K562 (cell line): ENCODE results near the gene FEV. TPM values are rescaled to one million over a fixed set of nuclear protein-coding genes. Genes with fewer than 3 reads are reported as not detected.

Experiments
- ASH1L ChIP-seq: fragments of 450-650 bp; IDR thresholded peaks from 2 replicates; pipeline ENCODE4 v1.6.1; 2018; ENCODE audit warnings: borderline replicate concordance, mild to moderate bottlenecking, low read depth; ENCODE audit not compliant: partially characterized antibody
- ETV1 ChIP-seq: fragments of 450-650 bp; conservative IDR thresholded peaks from 2 replicates; pipeline ENCODE4 v1.6.1; 2016; ENCODE audit warnings: missing genetic modification characterization, control low read depth, low read depth, missing compliant biosample characterization
- FOXP1 ChIP-seq: sonication (generic); formaldehyde crosslinking; IDR thresholded peaks from 2 replicates; pipeline ENCODE4 v1.8.0; 2022; ENCODE audit warnings: mild to moderate bottlenecking, missing genetic modification reagents
- NR4A1 ChIP-seq, 2 experiments: fragments of 250-450 bp in 1 of 2; fragments of 450-650 bp in 1 of 2; sonication (Bioruptor Pico) in 1 of 2; IDR thresholded peaks; 2 replicates each; pipeline versions ENCODE4 v1.4.0 to v1.6.1; 2016 to 2020; ENCODE audit warnings: mild to moderate bottlenecking in 2 of 2, missing compliant biosample characterization in 1 of 2, missing genetic modification characterization in 1 of 2, moderate library complexity in 1 of 2
- RBFOX2 ChIP-seq: fragments of 200-400 bp; formaldehyde crosslinking; IDR thresholded peaks from 2 replicates; pipeline ENCODE4 v1.6.1; 2017; ENCODE audit warnings: low read depth, mild to moderate bottlenecking, low read length, moderate library complexity
- SAFB ChIP-seq: fragments of 200-400 bp; formaldehyde crosslinking; IDR thresholded peaks from 2 replicates; pipeline ENCODE4 v1.6.1; 2017; ENCODE audit warnings: low read depth, low read length, borderline replicate concordance
- STAT5B ChIP-seq: fragments of 250-450 bp; sonication (Bioruptor Pico); IDR thresholded peaks from 2 replicates; pipeline ENCODE4 v1.8.0; 2021; ENCODE audit warnings: mild to moderate bottlenecking, inconsistent platforms
- ZNF589 ChIP-seq: fragments of 200-800 bp; sonication (Bioruptor generic); IDR thresholded peaks from 2 replicates; pipeline ENCODE4 v1.6.1; 2016; ENCODE audit warnings: low read depth, missing genetic modification characterization, missing compliant biosample characterization
- polyA plus RNA-seq, 8 experiments: library from polyadenylated mRNA; depleted of rRNA in 4 of 8; stranded (reverse) in 5 of 8; unstranded in 3 of 8; fragments of >200 nt; fragmentation: Nextera tagmentation in 2 of 8; fragmentation: Illumina TruSeq in 1 of 8; extraction: Ambion mirVana in 2 of 8; extraction: Trizol in 1 of 8; gene quantifications; 2 replicates each; pipeline versions ENCODE4 v1.2.1 to v1.2.3, GENCODE V29; 2011 to 2014; ENCODE audit warnings: inconsistent platforms in 1 of 8, missing spikeins in 1 of 8
- total RNA-seq, 7 experiments: library from RNA; depleted of rRNA in 6 of 7; stranded (reverse); fragments of >200 nt in 6 of 7; fragmentation: Illumina TruSeq in 2 of 7; extraction: Trizol in 2 of 7; gene quantifications; 2 replicates each; pipeline versions ENCODE4 v1.2.1 to v1.2.3, GENCODE V29; 2011 to 2021; ENCODE audit warnings: low replicate concordance in 1 of 7
- TF ChIP-seq, protein P1 (sequence below): fragments of 450-650 bp; IDR thresholded peaks from 2 replicates; pipeline ENCODE4 v1.6.1; 2017; ENCODE audit warnings: antibody characterized with exemption, mild to moderate bottlenecking

Gene FEV
- total and polyA plus RNA-seq, 9 of the 15 experiments (the other 6 are each of a cell fraction or from before 2014, with no cell fraction given) = 0.08 to 1.6 (median 0.62) TPM; not detected in 1

DNA sequence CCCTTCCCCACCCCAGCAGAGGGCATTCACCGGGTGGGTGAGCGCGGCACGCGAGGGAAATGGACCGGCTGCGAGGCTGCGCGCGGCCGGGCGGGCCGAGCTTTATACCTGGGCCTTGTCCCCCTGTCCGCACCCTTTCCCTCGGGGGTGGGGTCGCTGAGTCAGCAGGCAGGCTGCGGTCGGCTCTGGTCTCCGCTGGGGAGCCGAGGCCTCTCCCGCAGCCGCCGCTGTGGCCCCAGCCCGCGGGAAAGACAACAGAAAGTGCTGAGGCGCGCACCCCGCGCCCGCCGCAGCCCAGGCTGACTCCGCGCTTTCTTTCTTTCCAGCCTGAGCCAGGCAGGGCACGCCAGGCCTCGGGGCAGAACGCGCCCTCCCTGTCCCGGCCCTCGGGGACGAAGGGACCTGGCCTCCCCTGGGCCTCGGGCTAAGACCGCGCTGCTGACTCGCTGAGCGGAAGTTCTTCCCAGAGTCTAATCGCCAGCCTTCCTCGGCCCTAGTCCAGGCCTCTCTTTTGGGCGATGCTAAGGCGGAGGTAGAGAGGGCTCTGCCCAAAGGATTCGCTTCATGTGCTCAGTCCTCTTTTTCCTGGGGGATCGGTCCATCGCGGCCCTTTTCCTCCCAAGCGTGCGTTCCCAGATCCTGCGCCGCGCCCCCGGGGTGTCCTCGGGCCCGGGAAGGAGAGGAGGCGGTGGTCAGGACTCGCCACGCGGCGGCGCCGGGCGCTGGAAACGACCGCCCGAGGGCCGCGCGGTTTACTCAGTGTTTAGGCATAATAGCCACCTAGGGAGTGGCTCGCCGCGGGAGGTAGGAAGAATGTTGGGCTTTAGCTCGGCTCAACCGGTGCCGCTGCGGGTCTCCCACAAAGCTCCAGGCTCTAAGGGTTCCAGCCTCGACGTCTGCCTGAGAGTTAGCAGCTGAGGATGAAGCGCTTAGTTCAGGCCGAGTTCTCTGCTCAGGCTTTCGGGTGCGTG is 8.6 kb upstream of the FEV start, which contains the start of gene CRYBA2 (continued):
- TF ChIP-seq, protein P1, sequence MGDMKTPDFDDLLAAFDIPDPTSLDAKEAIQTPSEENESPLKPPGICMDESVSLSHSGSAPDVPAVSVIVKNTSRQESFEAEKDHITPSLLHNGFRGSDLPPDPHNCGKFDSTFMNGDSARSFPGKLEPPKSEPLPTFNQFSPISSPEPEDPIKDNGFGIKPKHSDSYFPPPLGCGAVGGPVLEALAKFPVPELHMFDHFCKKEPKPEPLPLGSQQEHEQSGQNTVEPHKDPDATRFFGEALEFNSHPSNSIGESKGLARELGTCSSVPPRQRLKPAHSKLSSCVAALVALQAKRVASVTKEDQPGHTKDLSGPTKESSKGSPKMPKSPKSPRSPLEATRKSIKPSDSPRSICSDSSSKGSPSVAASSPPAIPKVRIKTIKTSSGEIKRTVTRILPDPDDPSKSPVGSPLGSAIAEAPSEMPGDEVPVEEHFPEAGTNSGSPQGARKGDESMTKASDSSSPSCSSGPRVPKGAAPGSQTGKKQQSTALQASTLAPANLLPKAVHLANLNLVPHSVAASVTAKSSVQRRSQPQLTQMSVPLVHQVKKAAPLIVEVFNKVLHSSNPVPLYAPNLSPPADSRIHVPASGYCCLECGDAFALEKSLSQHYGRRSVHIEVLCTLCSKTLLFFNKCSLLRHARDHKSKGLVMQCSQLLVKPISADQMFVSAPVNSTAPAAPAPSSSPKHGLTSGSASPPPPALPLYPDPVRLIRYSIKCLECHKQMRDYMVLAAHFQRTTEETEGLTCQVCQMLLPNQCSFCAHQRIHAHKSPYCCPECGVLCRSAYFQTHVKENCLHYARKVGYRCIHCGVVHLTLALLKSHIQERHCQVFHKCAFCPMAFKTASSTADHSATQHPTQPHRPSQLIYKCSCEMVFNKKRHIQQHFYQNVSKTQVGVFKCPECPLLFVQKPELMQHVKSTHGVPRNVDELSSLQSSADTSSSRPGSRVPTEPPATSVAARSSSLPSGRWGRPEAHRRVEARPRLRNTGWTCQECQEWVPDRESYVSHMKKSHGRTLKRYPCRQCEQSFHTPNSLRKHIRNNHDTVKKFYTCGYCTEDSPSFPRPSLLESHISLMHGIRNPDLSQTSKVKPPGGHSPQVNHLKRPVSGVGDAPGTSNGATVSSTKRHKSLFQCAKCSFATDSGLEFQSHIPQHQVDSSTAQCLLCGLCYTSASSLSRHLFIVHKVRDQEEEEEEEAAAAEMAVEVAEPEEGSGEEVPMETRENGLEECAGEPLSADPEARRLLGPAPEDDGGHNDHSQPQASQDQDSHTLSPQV = no peak
- no peak for TF ChIP-seq NR4A1 (CRISPR knock-in tag; IDR thresholded peaks at IDR 0.05)
- TF ChIP-seq NR4A1 (tag; IDR thresholded peaks at IDR 0.05) = no peak
- TF ChIP-seq ASH1L = no peak
- TF ChIP-seq SAFB = no peak
- no peak for TF ChIP-seq ZNF589 (CRISPR knock-in tag)
- TF ChIP-seq STAT5B (CRISPR knock-in tag) = no peak
- peak; percentile 42 for TF ChIP-seq RBFOX2
- TF ChIP-seq FOXP1 (CRISPR knock-in tag) = 0 out of 2 replicates have a peak, but pooled peaks have one; percentile 27
- TF ChIP-seq ETV1 (tag) = no peak
